ENCODE measurements around the gene NXPH3. TPM values are rescaled to one million over a fixed set of nuclear protein-coding genes. Genes with fewer than 3 reads are reported as not detected.

NXPH3 gene
- total and polyA plus RNA-seq, 2 experiments from 2014 or later = 0.77 to 1.2 TPM

DNA sequence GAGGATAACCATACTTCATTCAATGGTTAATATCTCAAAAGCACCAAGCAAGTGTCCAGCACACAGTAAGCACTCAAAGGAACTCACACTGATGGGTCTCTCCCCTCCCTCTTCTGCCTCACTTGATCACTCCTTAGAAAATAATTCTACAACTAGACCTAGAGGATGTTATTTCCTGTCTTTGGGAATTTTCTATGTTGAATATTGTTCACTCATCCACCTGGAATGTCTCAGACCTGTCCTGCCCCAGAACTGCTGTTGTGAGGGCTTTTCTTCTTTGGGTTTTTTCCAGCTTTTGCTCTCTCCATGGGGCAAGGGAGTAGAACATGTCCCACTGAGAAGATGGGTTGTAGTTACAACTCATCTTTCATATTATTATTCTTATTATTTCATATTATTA is 25.3 kb downstream of the NXPH3 start:
- Histone ChIP-seq H3K4me2 (no peak overlapping the region), H4K20me1 (ENCODE audit: insufficient read depth, poor library complexity, severe bottlenecking) (no peaks in the 10 kb centered on the region), H3K27me3 (no peaks in the 10 kb centered on the region), H3K27ac (no peak overlapping the region), H3K79me2 (no peaks in the 10 kb centered on the region), H3K9me2 (replicated peaks; ENCODE audit: insufficient read depth) (no peaks in the 10 kb centered on the region), H3K9me3 (ENCODE audit: low read depth) (no peaks in the 10 kb centered on the region), H2AFZ (no peak overlapping the region), H3K4me1 (ENCODE audit: insufficient read depth) (no peaks in the 10 kb centered on the region), H3K36me3 (replicated peaks; ENCODE audit: insufficient read depth, low read depth) (no peaks in the 10 kb centered on the region), H3K4me3 (no peak overlapping the region)
- DNase-seq (ENCODE audit: low spot score) = no peak
- TF ChIP-seq, protein P1, sequence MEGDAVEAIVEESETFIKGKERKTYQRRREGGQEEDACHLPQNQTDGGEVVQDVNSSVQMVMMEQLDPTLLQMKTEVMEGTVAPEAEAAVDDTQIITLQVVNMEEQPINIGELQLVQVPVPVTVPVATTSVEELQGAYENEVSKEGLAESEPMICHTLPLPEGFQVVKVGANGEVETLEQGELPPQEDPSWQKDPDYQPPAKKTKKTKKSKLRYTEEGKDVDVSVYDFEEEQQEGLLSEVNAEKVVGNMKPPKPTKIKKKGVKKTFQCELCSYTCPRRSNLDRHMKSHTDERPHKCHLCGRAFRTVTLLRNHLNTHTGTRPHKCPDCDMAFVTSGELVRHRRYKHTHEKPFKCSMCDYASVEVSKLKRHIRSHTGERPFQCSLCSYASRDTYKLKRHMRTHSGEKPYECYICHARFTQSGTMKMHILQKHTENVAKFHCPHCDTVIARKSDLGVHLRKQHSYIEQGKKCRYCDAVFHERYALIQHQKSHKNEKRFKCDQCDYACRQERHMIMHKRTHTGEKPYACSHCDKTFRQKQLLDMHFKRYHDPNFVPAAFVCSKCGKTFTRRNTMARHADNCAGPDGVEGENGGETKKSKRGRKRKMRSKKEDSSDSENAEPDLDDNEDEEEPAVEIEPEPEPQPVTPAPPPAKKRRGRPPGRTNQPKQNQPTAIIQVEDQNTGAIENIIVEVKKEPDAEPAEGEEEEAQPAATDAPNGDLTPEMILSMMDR (IDR thresholded peaks at IDR 0.05; ENCODE audit: poor library complexity) = no peak
- TF ChIP-seq EZH2phosphoT487 (IDR thresholded peaks at IDR 0.05; ENCODE audit: low read depth, severe bottlenecking, unreplicated experiment) (no peak), EZH2 (IDR thresholded peaks at IDR 0.05; ENCODE audit: borderline replicate concordance) (no peak)

DNA sequence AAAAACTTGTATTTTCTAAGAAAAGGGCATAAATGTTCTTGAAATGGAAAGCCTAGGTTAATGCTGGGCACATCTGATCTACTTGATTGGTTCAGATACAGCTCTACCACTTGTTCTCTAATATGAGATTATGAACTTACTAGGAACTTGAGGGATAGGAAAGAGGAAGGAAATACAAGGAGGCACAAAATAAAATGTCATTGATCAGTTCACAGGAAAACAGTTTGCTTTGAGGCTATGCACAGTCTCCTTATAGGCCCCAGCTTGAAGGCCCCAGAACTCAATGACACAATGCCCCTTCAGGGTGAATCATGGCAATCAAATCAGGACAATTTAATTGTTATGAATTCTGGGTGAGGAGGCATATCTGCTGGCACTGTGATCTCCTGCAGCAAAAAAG is 27.1 kb downstream of the NXPH3 start:
- no peak overlapping the region for H2AFZ ChIP-seq
- TF ChIP-seq EZH2phosphoT487 (IDR thresholded peaks at IDR 0.05; ENCODE audit: low read depth, severe bottlenecking, unreplicated experiment) (no peak), EZH2 (IDR thresholded peaks at IDR 0.05; ENCODE audit: borderline replicate concordance) (no peak)
- TF ChIP-seq, protein P1 (IDR thresholded peaks at IDR 0.05; ENCODE audit: poor library complexity) = no peak
- no peaks in the 10 kb centered on the region for H3K9me2 ChIP-seq (replicated peaks; ENCODE audit: insufficient read depth)
- H4K20me1 ChIP-seq (ENCODE audit: insufficient read depth, poor library complexity, severe bottlenecking) = no peaks in the 10 kb centered on the region
- H3K9me3 ChIP-seq (ENCODE audit: low read depth) = no peaks in the 10 kb centered on the region
- H3K4me1 ChIP-seq (ENCODE audit: insufficient read depth) = no peaks in the 10 kb centered on the region
- no peak overlapping the region for H3K4me2 ChIP-seq
- H3K4me3 ChIP-seq = no peak overlapping the region
- no peaks in the 10 kb centered on the region for H3K27me3 ChIP-seq
- H3K27ac ChIP-seq = no peak overlapping the region
- no peaks in the 10 kb centered on the region for H3K36me3 ChIP-seq (replicated peaks; ENCODE audit: insufficient read depth, low read depth)
- DNase-seq (ENCODE audit: low spot score) = no peak
- H3K79me2 ChIP-seq = no peaks in the 10 kb centered on the region

DNA sequence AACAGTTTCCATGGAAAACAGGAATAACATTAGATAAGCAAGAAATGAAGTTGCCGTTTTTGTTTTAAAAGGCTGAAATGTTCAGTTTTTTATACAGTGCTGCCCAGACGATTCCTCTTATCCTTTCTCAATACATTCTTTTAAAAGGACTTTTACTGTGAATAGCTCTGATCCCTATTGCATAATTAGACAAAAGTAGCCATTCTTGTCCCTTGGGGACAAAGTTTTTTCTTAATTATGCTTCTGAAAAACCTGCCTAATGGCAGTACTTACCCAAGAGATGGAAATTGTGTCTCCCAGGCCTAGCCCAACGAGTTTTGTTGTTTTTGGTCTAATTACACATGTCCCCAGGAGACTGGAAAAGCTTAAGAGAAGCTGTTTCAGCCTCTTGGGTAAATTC is 27.6 kb downstream of the NXPH3 start:
- no peak overlapping the region for H3K4me2 ChIP-seq
- no peak overlapping the region for H3K4me3 ChIP-seq
- TF ChIP-seq EZH2 (IDR thresholded peaks at IDR 0.05; ENCODE audit: borderline replicate concordance) = no peak
- no peak for TF ChIP-seq EZH2phosphoT487 (IDR thresholded peaks at IDR 0.05; ENCODE audit: low read depth, severe bottlenecking, unreplicated experiment)
- TF ChIP-seq, protein P1 (IDR thresholded peaks at IDR 0.05; ENCODE audit: poor library complexity) = no peak
- no peaks in the 10 kb centered on the region for H3K4me1 ChIP-seq (ENCODE audit: insufficient read depth)
- H3K9me3 ChIP-seq (ENCODE audit: low read depth) = no peaks in the 10 kb centered on the region
- H3K27ac ChIP-seq = no peak overlapping the region
- no peaks in the 10 kb centered on the region for H3K36me3 ChIP-seq (replicated peaks; ENCODE audit: insufficient read depth, low read depth)
- no peaks in the 10 kb centered on the region for H3K9me2 ChIP-seq (replicated peaks; ENCODE audit: insufficient read depth)
- H2AFZ ChIP-seq = no peak overlapping the region
- H3K79me2 ChIP-seq = no peaks in the 10 kb centered on the region
- no peak for DNase-seq (ENCODE audit: low spot score)
- no peaks in the 10 kb centered on the region for H4K20me1 ChIP-seq (ENCODE audit: insufficient read depth, poor library complexity, severe bottlenecking)
- WGBS (ENCODE audit: low lambda C conversion rate, missing lambda C conversion rate) = 53% methylated on average over 3 of the region's 3 CpGs
- no peaks in the 10 kb centered on the region for H3K27me3 ChIP-seq

DNA sequence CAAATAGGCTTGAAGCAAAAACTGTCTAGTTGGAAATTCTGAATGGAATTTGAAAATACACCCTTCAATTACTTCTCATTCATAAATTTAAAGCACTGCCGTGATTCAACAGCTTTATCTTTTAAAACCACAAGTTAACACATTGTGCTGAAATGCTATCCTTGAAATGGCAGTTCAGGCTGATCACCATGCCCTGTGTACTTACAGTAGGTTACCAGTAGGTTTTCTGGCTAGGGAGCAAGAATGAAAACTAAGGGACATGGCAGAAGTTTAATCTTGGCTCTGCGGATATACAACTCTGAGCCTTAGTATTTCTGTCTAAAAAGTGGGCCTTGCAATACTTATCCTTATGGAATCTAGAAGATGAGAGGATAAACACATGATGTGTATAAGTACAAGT is 28.0 kb downstream of the NXPH3 start:
- no peak overlapping the region for H2AFZ ChIP-seq
- no peaks in the 10 kb centered on the region for H3K9me2 ChIP-seq (replicated peaks; ENCODE audit: insufficient read depth)
- no peak for DNase-seq (ENCODE audit: low spot score)
- no peaks in the 10 kb centered on the region for H3K9me3 ChIP-seq (ENCODE audit: low read depth)
- no peaks in the 10 kb centered on the region for H3K36me3 ChIP-seq (replicated peaks; ENCODE audit: insufficient read depth, low read depth)
- H3K4me2 ChIP-seq = no peak overlapping the region
- TF ChIP-seq EZH2phosphoT487 (IDR thresholded peaks at IDR 0.05; ENCODE audit: low read depth, severe bottlenecking, unreplicated experiment) = no peak
- TF ChIP-seq EZH2 (IDR thresholded peaks at IDR 0.05; ENCODE audit: borderline replicate concordance) = no peak
- TF ChIP-seq, protein P1 (IDR thresholded peaks at IDR 0.05; ENCODE audit: poor library complexity) = no peak
- no peak overlapping the region for H3K27ac ChIP-seq
- no peaks in the 10 kb centered on the region for H3K27me3 ChIP-seq
- no peaks in the 10 kb centered on the region for H3K79me2 ChIP-seq
- H4K20me1 ChIP-seq (ENCODE audit: insufficient read depth, poor library complexity, severe bottlenecking) = no peaks in the 10 kb centered on the region
- H3K4me3 ChIP-seq = no peak overlapping the region
- no peaks in the 10 kb centered on the region for H3K4me1 ChIP-seq (ENCODE audit: insufficient read depth)
- WGBS (ENCODE audit: low lambda C conversion rate, missing lambda C conversion rate) = 83% methylated on average over 2 of the region's 2 CpGs
